ENCODE measurements around the gene CALY. TPM values are rescaled to one million over a fixed set of nuclear protein-coding genes. Genes with fewer than 3 reads are reported as not detected.
A peak's percentile ranks its signal among the peaks of the same experiment; 100 is the strongest.

The CALY gene
- total RNA-seq, 1 experiment from 2014 or later = 0.47 TPM

- Histone ChIP-seq H3K79me2 (ENCODE audit: insufficient read depth, low read length) (no peaks in the 10 kb centered on the region), H3K27ac (ENCODE audit: low read depth, low read length) (no peak overlapping the region), H3K27me3 (ENCODE audit: insufficient read depth, low read length) (no peaks in the 10 kb centered on the region), H2AFZ (ENCODE audit: low read depth, low read length, poor library complexity, severe bottlenecking) (no peak overlapping the region), H3K9me2 (ENCODE audit: insufficient read depth) (no peaks in the 10 kb centered on the region), H3K36me3 (ENCODE audit: control insufficient read depth in 1 of 2, insufficient read depth in 2 of 2, low read length in 2 of 2) (peaks cover 0 to 3% of the 10 kb centered on the region in 2 experiments; a peak in 1 of 4 replicates), H4K20me1 (ENCODE audit: insufficient read depth) (no peaks in the 10 kb centered on the region), H3K4me3 (replicated peaks in 1 of 2; ENCODE audit: low read depth in 1 of 2, low read length in 2 of 2) (no peak overlapping the region), H3K4me1 (ENCODE audit: control insufficient read depth in 1 of 2, insufficient read depth in 2 of 2, low read length in 2 of 2) (no peaks in the 10 kb centered on the region; a peak in 1 of 4 replicates), H3K9ac (ENCODE audit: low read length) (no peak overlapping the region), H3K9me3 (ENCODE audit: control insufficient read depth in 1 of 2, insufficient read depth in 1 of 2, low read depth in 1 of 2, low read length in 2 of 2) (no peaks in the 10 kb centered on the region), H3K4me2 (ENCODE audit: low read length) (no peak overlapping the region)
- ATAC-seq = peak; percentile 24; the same call in 1 of the 2 replicates
- DNase-seq (ENCODE audit: low read depth, low spot score) = no peak
- ChIA-PET RAD21 (ENCODE audit: low non-redundant PET in 1 of 2, low total read pairs in 2 of 2, uncharacterized antibody in 2 of 2, unreplicated experiment in 2 of 2) (no interaction called here), POLR2A (interaction anchor here (1.5 kb wide), 1 partner anchor 8 kb away, joined by 4 read pairs; no protein-coding TSS in a partner anchor), CTCF (interaction anchor here (1.1 kb wide), 1 partner anchor 14 kb away, joined by 6 read pairs; no protein-coding TSS in a partner anchor)
- intact Hi-C loops (cut with micrococcal nuclease) = no loop called here
- BruUV-seq (replicated peaks) = no TSS peak
- TF ChIP-seq SIN3A (IDR thresholded peaks at IDR 0.05; ENCODE audit: low read depth) (no peak), SRF (IDR thresholded peaks at IDR 0.05; ENCODE audit: low read depth) (no peak), ZBTB33 (IDR thresholded peaks at IDR 0.05; ENCODE audit: extremely low read depth, insufficient replicate concordance, low read length) (no peak), JUND (IDR thresholded peaks at IDR 0.05) (no peak), ELF1 (IDR thresholded peaks at IDR 0.05; ENCODE audit: borderline replicate concordance, low read depth) (no peak), POLR2AphosphoS5 (IDR thresholded peaks at IDR 0.05; ENCODE audit: low read depth, low read length) (no peak), CEBPB (IDR thresholded peaks at IDR 0.05; ENCODE audit: low read depth) (no peak), FOSL1 (IDR thresholded peaks at IDR 0.05; ENCODE audit: low read depth) (no peak), MAX (IDR thresholded peaks at IDR 0.05) (no peak), RAD21 (IDR thresholded peaks at IDR 0.05; ENCODE audit: low read depth) (no peak), EZH2phosphoT487 (IDR thresholded peaks at IDR 0.05; ENCODE audit: borderline replicate concordance) (no peak), POLR2A (IDR thresholded peaks at IDR 0.05; ENCODE audit: borderline replicate concordance, extremely low read depth, insufficient read depth, insufficient read length) (no peak), REST (IDR thresholded peaks at IDR 0.05; ENCODE audit: low read depth) (no peak), CTCF (IDR thresholded peaks at IDR 0.05 in 2 of 3, conservative IDR thresholded peaks at IDR 0.05 in 1 of 3; ENCODE audit: borderline replicate concordance in 1 of 3, insufficient read depth in 1 of 3, low read depth in 2 of 3, low read length in 2 of 3) (no peak), ATF3 (IDR thresholded peaks at IDR 0.05) (no peak), ZFX (IDR thresholded peaks at IDR 0.05) (no peak)
Measured at GRCh38 chr10:133315847-133316246, 20.8 kb downstream of the CALY start.

All from HCT116 (cell line).